Panc1 (cell line): ENCODE data around the gene ACTL10. TPM values are rescaled to one million over a fixed set of nuclear protein-coding genes. Genes with fewer than 3 reads are reported as not detected.

Experiments
- ATAC-seq: fragments of 200-7000 bp; cut with Tn5 transposase; 2 replicates; pipeline ENCODE4 v1.9.1; 2020; ENCODE audit warnings: mild to moderate bottlenecking, moderate library complexity
- BruUV-seq: library from RNA; stranded (reverse); fragments of 400-500 nt; replicated peaks from 2 replicates; lab custom pipeline; 2021; lab: Mats Ljungman, UMichigan
- CTCF ChIA-PET: fragments of 300-600 bp; sonication (Branson Sonifier 250); formaldehyde crosslinking; loops from one replicate; lab custom pipeline; 2022; ENCODE audit warnings: antibody characterized with exemption; lab: Charles Lee
- POLR2A ChIA-PET: fragments of 300-600 bp; sonication (Branson Sonifier 250); formaldehyde crosslinking; loops from one replicate; lab custom pipeline; 2022; ENCODE audit warnings: antibody characterized with exemption; lab: Charles Lee
- DNase-seq: peaks from one replicate; pipeline ENCODE4 v3.0.0-alpha.2; 2010; ENCODE audit warnings: low read depth, low spot score
- H3K27ac ChIP-seq: 2 replicates; pipeline ENCODE4 v1.5.1; 2011; ENCODE audit warnings: mild to moderate bottlenecking, low read length, inconsistent platforms
- H3K27me3 ChIP-seq: fragments of 200-500 bp; sonication (Bioruptor generic); 2 replicates; pipeline ENCODE4 v1.6.0; 2014; ENCODE audit warnings: low read length, inconsistent platforms; ENCODE audit not compliant: control insufficient read depth, insufficient read depth
- H3K36me3 ChIP-seq: fragments of 200-500 bp; sonication (Bioruptor generic); 2 replicates; pipeline ENCODE4 v1.5.1; 2014; ENCODE audit warnings: inconsistent platforms, mild to moderate bottlenecking, low read length, moderate library complexity; ENCODE audit not compliant: control insufficient read depth, insufficient read depth
- H3K4me1 ChIP-seq: 2 replicates; pipeline ENCODE4 v1.5.1; 2011; ENCODE audit warnings: inconsistent platforms, mild to moderate bottlenecking, low read length, moderate library complexity; ENCODE audit not compliant: control insufficient read depth, insufficient read depth
- H3K4me3 ChIP-seq, 2 experiments: 2 replicates each; pipeline ENCODE4 v1.5.1; 2011 to 2012; ENCODE audit warnings: low read depth in 2 of 2, low read length in 2 of 2, mild to moderate bottlenecking in 2 of 2, inconsistent platforms in 1 of 2, moderate library complexity in 1 of 2
- H3K9me3 ChIP-seq: fragments of 200-500 bp; sonication (Bioruptor generic); 2 replicates; pipeline ENCODE4 v1.5.1; 2014; ENCODE audit warnings: low read depth, mild to moderate bottlenecking, inconsistent platforms, low read length, moderate library complexity; ENCODE audit not compliant: control insufficient read depth, insufficient read depth
- CTCF ChIP-seq: fragments of 450-650 bp; IDR thresholded peaks from 2 replicates; pipeline ENCODE4 v1.5.1; 2017; ENCODE audit warnings: mild to moderate bottlenecking
- POLR2AphosphoS5 ChIP-seq: IDR thresholded peaks from 2 replicates; pipeline ENCODE4 v1.6.1; 2012; ENCODE audit warnings: mild to moderate bottlenecking, low read depth, low read length, moderate library complexity
- REST ChIP-seq, 2 experiments: IDR thresholded peaks; 2 replicates each; pipeline ENCODE4 v1.6.1; 2011 to 2012; ENCODE audit warnings: low read depth in 2 of 2, control low read depth in 1 of 2, low read length in 1 of 2, mild to moderate bottlenecking in 1 of 2, moderate library complexity in 1 of 2; ENCODE audit not compliant: insufficient read depth in 1 of 2
- SIN3A ChIP-seq: IDR thresholded peaks from 2 replicates; pipeline ENCODE4 v1.6.1; 2012; ENCODE audit warnings: low read depth, mild to moderate bottlenecking, low read length, moderate library complexity, borderline replicate concordance; ENCODE audit not compliant: insufficient read depth
- TCF7L2 ChIP-seq: IDR thresholded peaks from 2 replicates; pipeline ENCODE4 v1.6.1; 2011; ENCODE audit warnings: mild to moderate bottlenecking, low read depth, low read length, inconsistent platforms
- in situ Hi-C: cut with HindIII; loops from 2 replicates; pipeline ENCODE4 v1.10.0; 2016; ENCODE audit warnings: low sequenced_read_pairs, low pct_unique_long_range_greater_than_20kb
- intact Hi-C: fragments of 100-400 bp; cut with micrococcal nuclease; formaldehyde crosslinking; loops from one replicate; pipeline ENCODE4 v1.10.0; 2022; ENCODE audit not compliant: unreplicated experiment
- total RNA-seq: library from RNA; stranded (reverse); gene quantifications from one replicate; pipeline ENCODE4 v1.2.1, GENCODE V29; 2021; ENCODE audit not compliant: unreplicated experiment

Gene ACTL10
- total RNA-seq, 1 experiment from 2014 or later: not detected

GRCh38 chr20:33664085-33664761 lies 2.5 kb upstream of the ACTL10 start:
- CTCF ChIA-PET: no interaction called here

GRCh38 chr20:33664762-33665144 lies 2.0 kb upstream of the ACTL10 start:
- DNase-seq (no peak), ATAC-seq (0 out of 2 replicates have a peak, but pooled peaks have one; percentile 5)
- CTCF ChIA-PET: no interaction called here
- intact Hi-C loops (no loop called here), in situ Hi-C loops (no loop called here)
- Histone ChIP-seq H3K36me3 (no peaks in the 10 kb centered on the region), H3K9me3 (no peaks in the 10 kb centered on the region), H3K27me3 (no peaks in the 10 kb centered on the region), H3K27ac (no peak overlapping the region; the same call in 1 of the 2 replicates), H3K4me1 (peaks cover 14% of the 10 kb centered on the region), H3K4me3 (no peak overlapping the region)
- POLR2A ChIA-PET: interaction anchor here (0.5 kb wide), 1 partner anchor 17 kb away, joined by 3 read pairs; no protein-coding TSS in a partner anchor
- no peak for TF ChIP-seq REST (IDR thresholded peaks at IDR 0.05; ENCODE audit: insufficient read depth in 1 of 2, low read depth in 2 of 2, low read length in 1 of 2)
- no TSS peak for BruUV-seq

More at GRCh38 chr20:33664085-33664761, 2.5 kb upstream of the ACTL10 start:
- intact Hi-C loops: no loop called here
- TF ChIP-seq REST (IDR thresholded peaks at IDR 0.05; ENCODE audit: insufficient read depth in 1 of 2, low read depth in 2 of 2, low read length in 1 of 2) (no peak), SIN3A (no peak), POLR2AphosphoS5 (no peak), CTCF (no peak), TCF7L2 (no peak)
- ATAC-seq: peak; percentile 29
- Histone ChIP-seq H3K4me3 (peak overlapping the region; percentile 67 to 78), H3K27ac (peak overlapping the region; percentile 92), H3K4me1 (peaks cover 14% of the 10 kb centered on the region), H3K36me3 (no peaks in the 10 kb centered on the region), H3K9me3 (no peaks in the 10 kb centered on the region), H3K27me3 (no peaks in the 10 kb centered on the region)
- BruUV-seq: no TSS peak
- POLR2A ChIA-PET: interaction anchor here (0.5 kb wide), 1 partner anchor 18 kb away, joined by 3 read pairs; no protein-coding TSS in a partner anchor
- DNase-seq: no peak
- in situ Hi-C loops: no loop called here
